ENCODE results near the gene CD53.
"Not testable (repeated sequence)": the region's sequence is repeated elsewhere in the genome, so short reads cannot be mapped to it uniquely, and the experiment has no call there.

The CD53 gene

DNA sequence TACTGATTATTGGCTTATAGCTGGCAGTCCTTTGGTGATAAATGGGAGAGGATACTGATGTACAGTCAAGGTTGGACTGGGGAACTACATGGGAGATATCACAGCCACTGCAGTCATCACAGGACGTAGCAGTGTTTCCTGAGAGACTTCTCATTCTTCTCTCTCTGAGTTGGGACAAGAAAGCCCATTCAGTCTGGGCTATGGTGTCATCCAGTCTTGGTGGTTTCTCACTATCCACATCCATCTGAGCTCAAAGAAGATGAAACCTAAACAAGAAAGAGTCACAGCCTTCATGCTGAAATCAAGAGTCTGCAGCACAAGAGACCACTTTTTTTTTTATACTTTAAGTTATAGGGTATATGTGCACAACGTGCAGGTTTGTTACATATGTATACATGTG lies 12.8 kb upstream of the CD53 start:
- Histone ChIP-seq H3K4me2 (ENCODE audit: low read length) (no peak overlapping the region), H3K79me2 (ENCODE audit: low read length) (no peaks in the 10 kb centered on the region), H4K20me1 (ENCODE audit: insufficient read depth, low read length) (no peaks in the 10 kb centered on the region), H3K27ac (ENCODE audit: low read length) (no peak overlapping the region), H3K4me3 (ENCODE audit: low read length) (no peak overlapping the region), H2AFZ (ENCODE audit: low read depth, low read length) (no peak overlapping the region), H3K4me1 (ENCODE audit: low read length) (no peaks in the 10 kb centered on the region), H3K9me3 (ENCODE audit: insufficient read depth, low read length) (no peaks in the 10 kb centered on the region), H3K36me3 (replicated peaks; ENCODE audit: low read depth, low read length) (no peaks in the 10 kb centered on the region), H3K27me3 (ENCODE audit: low read depth, low read length) (no peaks in the 10 kb centered on the region), H3K9ac (ENCODE audit: low read length) (no peak overlapping the region)
- TF ChIP-seq, protein P1, sequence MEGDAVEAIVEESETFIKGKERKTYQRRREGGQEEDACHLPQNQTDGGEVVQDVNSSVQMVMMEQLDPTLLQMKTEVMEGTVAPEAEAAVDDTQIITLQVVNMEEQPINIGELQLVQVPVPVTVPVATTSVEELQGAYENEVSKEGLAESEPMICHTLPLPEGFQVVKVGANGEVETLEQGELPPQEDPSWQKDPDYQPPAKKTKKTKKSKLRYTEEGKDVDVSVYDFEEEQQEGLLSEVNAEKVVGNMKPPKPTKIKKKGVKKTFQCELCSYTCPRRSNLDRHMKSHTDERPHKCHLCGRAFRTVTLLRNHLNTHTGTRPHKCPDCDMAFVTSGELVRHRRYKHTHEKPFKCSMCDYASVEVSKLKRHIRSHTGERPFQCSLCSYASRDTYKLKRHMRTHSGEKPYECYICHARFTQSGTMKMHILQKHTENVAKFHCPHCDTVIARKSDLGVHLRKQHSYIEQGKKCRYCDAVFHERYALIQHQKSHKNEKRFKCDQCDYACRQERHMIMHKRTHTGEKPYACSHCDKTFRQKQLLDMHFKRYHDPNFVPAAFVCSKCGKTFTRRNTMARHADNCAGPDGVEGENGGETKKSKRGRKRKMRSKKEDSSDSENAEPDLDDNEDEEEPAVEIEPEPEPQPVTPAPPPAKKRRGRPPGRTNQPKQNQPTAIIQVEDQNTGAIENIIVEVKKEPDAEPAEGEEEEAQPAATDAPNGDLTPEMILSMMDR (IDR thresholded peaks at IDR 0.05; ENCODE audit: low read depth, low read length), result no peak
- TF ChIP-seq EZH2phosphoT487 (IDR thresholded peaks at IDR 0.05; ENCODE audit: low read depth), result no peak

DNA sequence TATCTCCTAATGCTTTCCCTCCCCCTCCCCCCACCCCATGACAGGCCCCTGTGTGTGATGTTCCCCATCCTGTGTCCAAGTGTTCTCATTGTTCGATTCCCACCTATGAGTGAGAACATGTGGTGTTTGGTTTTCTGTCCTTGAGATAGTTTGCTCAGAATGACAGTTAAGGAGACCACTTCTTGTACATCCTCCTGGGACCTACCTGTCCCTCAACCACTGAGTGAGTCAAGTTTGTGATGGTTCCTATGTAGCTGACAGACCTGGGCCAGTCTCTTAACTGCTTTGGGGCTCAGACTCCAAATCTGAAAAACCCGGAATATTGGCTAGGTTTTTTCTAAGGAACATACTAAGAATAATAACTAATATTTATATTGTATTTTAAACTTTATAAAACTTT lies 12.3 kb upstream of the CD53 start:
- H3K79me2 ChIP-seq (ENCODE audit: low read length); H3K36me3 ChIP-seq (replicated peaks; ENCODE audit: low read depth, low read length); H3K4me3 ChIP-seq (ENCODE audit: low read length); H3K4me1 ChIP-seq (ENCODE audit: low read length); H4K20me1 ChIP-seq (ENCODE audit: insufficient read depth, low read length); H3K4me2 ChIP-seq (ENCODE audit: low read length); H3K27me3 ChIP-seq (ENCODE audit: low read depth, low read length); H2AFZ ChIP-seq (ENCODE audit: low read depth, low read length); H3K27ac ChIP-seq (ENCODE audit: low read length); H3K9ac ChIP-seq (ENCODE audit: low read length); H3K9me3 ChIP-seq (ENCODE audit: insufficient read depth, low read length): not testable (repeated sequence)

DNA sequence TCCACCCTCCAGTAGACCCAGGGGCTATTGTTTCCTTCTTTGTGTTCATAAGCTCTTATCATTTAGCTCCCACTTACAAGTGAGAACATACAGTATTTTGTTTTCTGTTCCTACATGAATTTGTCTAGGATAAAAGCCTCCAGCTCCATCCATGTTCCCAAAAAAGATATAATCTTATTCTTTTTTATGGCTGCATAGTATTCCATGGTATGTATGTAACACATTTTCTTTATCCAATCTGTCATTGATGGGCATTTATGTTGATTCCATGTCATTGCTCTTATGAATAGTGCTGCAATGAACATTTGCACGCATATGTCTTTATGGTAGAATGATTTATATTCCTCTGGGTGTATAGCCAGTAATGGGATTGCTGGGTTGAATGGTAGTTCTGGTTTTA lies 11.0 kb upstream of the CD53 start:
- H3K4me3 ChIP-seq (ENCODE audit: low read length); H4K20me1 ChIP-seq (ENCODE audit: insufficient read depth, low read length); H3K27me3 ChIP-seq (ENCODE audit: low read depth, low read length); H3K79me2 ChIP-seq (ENCODE audit: low read length); H3K4me2 ChIP-seq (ENCODE audit: low read length); H3K4me1 ChIP-seq (ENCODE audit: low read length); H3K36me3 ChIP-seq (replicated peaks; ENCODE audit: low read depth, low read length); H3K9ac ChIP-seq (ENCODE audit: low read length); H3K27ac ChIP-seq (ENCODE audit: low read length); H2AFZ ChIP-seq (ENCODE audit: low read depth, low read length); H3K9me3 ChIP-seq (ENCODE audit: insufficient read depth, low read length): not testable (repeated sequence)

DNA sequence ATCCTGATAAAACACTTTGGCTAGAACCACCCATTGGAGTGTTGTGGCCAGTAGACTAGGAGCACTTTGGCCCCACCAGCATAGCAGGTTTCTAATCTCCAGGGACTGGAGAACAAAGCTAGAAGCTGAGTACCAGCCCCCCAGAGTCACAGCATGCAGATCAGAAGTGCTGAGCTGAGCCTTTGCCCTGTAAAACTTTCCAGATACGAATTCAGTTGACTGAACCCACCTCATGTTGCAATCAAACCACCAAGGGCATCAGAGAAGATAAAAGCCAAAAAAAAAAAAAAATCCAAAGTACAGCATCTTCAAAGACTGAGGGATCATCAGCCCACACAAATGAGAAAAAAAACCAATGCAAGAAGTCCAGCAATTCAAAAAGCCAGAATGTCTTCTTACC lies 8.7 kb upstream of the CD53 start:
- Histone ChIP-seq H3K9me3 (ENCODE audit: insufficient read depth, low read length) (no peaks in the 10 kb centered on the region), H3K4me1 (ENCODE audit: low read length) (no peaks in the 10 kb centered on the region)

DNA sequence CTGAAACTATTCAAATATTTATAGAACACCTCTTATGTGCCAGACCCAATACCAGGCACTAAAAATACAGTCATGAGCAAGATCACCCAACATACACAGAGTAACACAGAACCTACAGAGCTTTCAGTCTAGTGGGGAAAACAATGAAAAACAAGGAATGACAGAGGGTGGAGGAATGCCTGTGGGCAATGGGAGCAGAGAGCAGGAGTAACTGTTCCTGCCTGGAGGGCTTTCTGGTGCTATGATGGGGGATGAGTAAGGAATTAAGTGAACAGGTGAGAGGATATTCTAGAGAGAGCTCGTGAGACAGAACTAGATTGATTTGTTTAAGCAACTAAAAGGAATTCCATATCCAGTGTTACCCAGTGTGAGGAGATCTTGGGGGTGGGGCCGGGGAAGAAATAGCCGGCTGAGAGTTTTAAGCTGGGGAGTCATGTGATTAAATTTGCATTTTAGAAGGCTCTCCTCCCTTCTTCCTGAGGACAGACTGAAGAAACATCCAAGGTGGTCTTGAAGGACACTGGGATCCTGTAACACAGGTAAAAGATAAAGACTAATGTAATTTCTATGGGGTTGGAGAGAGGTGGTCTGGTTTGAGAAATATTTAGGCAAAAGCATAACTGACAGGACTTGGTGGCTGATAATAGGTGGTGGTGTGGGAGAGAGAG lies 2.1 kb upstream of the CD53 start:
- Histone ChIP-seq H3K9ac (ENCODE audit: low read length) (peak overlapping the region; percentile 92; the same call in 1 of the 2 replicates), H3K4me3 (ENCODE audit: low read length) (peak overlapping the region; percentile 84), H3K9me3 (ENCODE audit: insufficient read depth, low read length) (no peaks in the 10 kb centered on the region), H3K79me2 (ENCODE audit: low read length) (peaks cover 45% of the 10 kb centered on the region), H3K4me1 (ENCODE audit: low read length) (peaks cover 35% of the 10 kb centered on the region), H3K4me2 (ENCODE audit: low read length) (peak overlapping the region; percentile 95), H2AFZ (ENCODE audit: low read depth, low read length) (no peak overlapping the region), H3K36me3 (replicated peaks; ENCODE audit: low read depth, low read length) (no peaks in the 10 kb centered on the region), H4K20me1 (ENCODE audit: insufficient read depth, low read length) (peaks cover 10% of the 10 kb centered on the region), H3K27ac (ENCODE audit: low read length) (peak overlapping the region; percentile 97), H3K27me3 (ENCODE audit: low read depth, low read length) (no peaks in the 10 kb centered on the region)
- TF ChIP-seq EZH2phosphoT487 (IDR thresholded peaks at IDR 0.05; ENCODE audit: low read depth), result no peak
- TF ChIP-seq, protein P1 (IDR thresholded peaks at IDR 0.05; ENCODE audit: low read depth, low read length), result no peak

More for the DNA sequence above, 8.7 kb upstream of the CD53 start:
- H3K27ac ChIP-seq (ENCODE audit: low read length), result no peak overlapping the region
- no peak overlapping the region for H3K4me3 ChIP-seq (ENCODE audit: low read length)
- no peaks in the 10 kb centered on the region for H4K20me1 ChIP-seq (ENCODE audit: insufficient read depth, low read length)
- H3K79me2 ChIP-seq (ENCODE audit: low read length), result no peaks in the 10 kb centered on the region
- H2AFZ ChIP-seq (ENCODE audit: low read depth, low read length), result no peak overlapping the region
- no peaks in the 10 kb centered on the region for H3K27me3 ChIP-seq (ENCODE audit: low read depth, low read length)
- H3K9ac ChIP-seq (ENCODE audit: low read length), result no peak overlapping the region
- no peak for TF ChIP-seq EZH2phosphoT487 (IDR thresholded peaks at IDR 0.05; ENCODE audit: low read depth)
- TF ChIP-seq, protein P1 (IDR thresholded peaks at IDR 0.05; ENCODE audit: low read depth, low read length), result no peak
- H3K36me3 ChIP-seq (replicated peaks; ENCODE audit: low read depth, low read length), result no peaks in the 10 kb centered on the region
- no peak overlapping the region for H3K4me2 ChIP-seq (ENCODE audit: low read length)
